CD14-positive monocyte (primary cell): ENCODE data around the gene FANCG. TPM values are rescaled to one million over a fixed set of nuclear protein-coding genes. Genes with fewer than 3 reads are reported as not detected.

Experiments used
- DNase-seq, 3 donors: peaks; one replicate each; pipeline ENCODE4 v3.0.0-alpha.2; 2011 to 2022
- H2AFZ ChIP-seq: 2 replicates; pipeline ENCODE4 v1.6.0; 2012; ENCODE audit warnings: mild to moderate bottlenecking, low read depth, low read length, inconsistent platforms; ENCODE audit not compliant: insufficient read depth, poor library complexity, severe bottlenecking
- H3K27ac ChIP-seq, 2 donors: 1 replicate in 1 of 2; 2 replicates in 1 of 2; pipeline ENCODE4 v1.5.1; 2012 to 2013; ENCODE audit warnings: low read length in 2 of 2, control low read depth in 1 of 2, inconsistent platforms in 1 of 2, low read depth in 1 of 2, mild to moderate bottlenecking in 1 of 2
- H3K27me3 ChIP-seq, 2 donors: one replicate each; pipeline versions ENCODE4 v1.6.0 to v1.6.1; 2011 to 2013; ENCODE audit warnings: low read length in 2 of 2; ENCODE audit not compliant: control insufficient read depth in 2 of 2, insufficient read depth in 2 of 2
- H3K36me3 ChIP-seq, 2 donors: replicated peaks in 1 of 2; 1 replicate in 1 of 2; 2 replicates in 1 of 2; pipeline versions ENCODE4 v1.5.1 to v1.6.1; 2012 to 2013; ENCODE audit warnings: low read length in 2 of 2, control low read depth in 1 of 2, inconsistent platforms in 1 of 2, mild to moderate bottlenecking in 1 of 2; ENCODE audit not compliant: insufficient read depth in 2 of 2, control insufficient read depth in 1 of 2
- H3K4me1 ChIP-seq, 2 donors: 1 replicate in 1 of 2; 2 replicates in 1 of 2; pipeline versions ENCODE4 v1.5.1 to v1.6.1; 2012 to 2013; ENCODE audit warnings: low read length in 2 of 2, control low read depth in 1 of 2, inconsistent platforms in 1 of 2, mild to moderate bottlenecking in 1 of 2, moderate library complexity in 1 of 2; ENCODE audit not compliant: insufficient read depth in 2 of 2, control insufficient read depth in 1 of 2
- H3K4me2 ChIP-seq: replicated peaks from 2 replicates; pipeline ENCODE3; 2012; ENCODE audit warnings: low read length, moderate library complexity, mild to moderate bottlenecking; ENCODE audit not compliant: poor library complexity, severe bottlenecking; ENCODE audit errors: extremely low read depth
- H3K4me3 ChIP-seq, 3 experiments: fragments of 200-600 bp in 1 of 3; sonication (generic) in 1 of 3; replicated peaks in 1 of 3; 1 replicate in 2 of 3; 2 replicates in 1 of 3; pipeline ENCODE4 v1.5.1; 2011 to 2013; ENCODE audit warnings: low read length in 3 of 3, mild to moderate bottlenecking in 3 of 3, control low read depth in 2 of 3, low read depth in 2 of 3, inconsistent platforms in 1 of 3, moderate library complexity in 1 of 3
- H3K79me2 ChIP-seq: 2 replicates; pipeline ENCODE4 v1.6.0; 2012; ENCODE audit warnings: mild to moderate bottlenecking, control low read depth, inconsistent platforms, low read length, moderate library complexity; ENCODE audit not compliant: insufficient read depth
- H3K9ac ChIP-seq: 2 replicates; pipeline ENCODE4 v1.6.0; 2017; ENCODE audit warnings: low read length, mild to moderate bottlenecking; ENCODE audit not compliant: insufficient read depth, poor library complexity, severe bottlenecking
- H3K9me3 ChIP-seq, 2 donors: replicated peaks in 1 of 2; 1 replicate in 1 of 2; 2 replicates in 1 of 2; pipeline versions ENCODE4 v1.5.1 to v1.6.1; 2012 to 2013; ENCODE audit warnings: low read length in 2 of 2, control low read depth in 1 of 2; ENCODE audit not compliant: control insufficient read depth in 1 of 2, insufficient read depth in 1 of 2
- H4K20me1 ChIP-seq: 2 replicates; pipeline ENCODE4 v1.6.0; 2012; ENCODE audit warnings: mild to moderate bottlenecking, low read length, control low read depth, moderate library complexity; ENCODE audit not compliant: insufficient read depth
- H3K27ac Mint-ChIP-seq, 7 donors: one replicate each; pipeline ENCODE4 v1.8.0; 2020; ENCODE audit warnings: mild to moderate bottlenecking in 7 of 7, mixed read lengths in 7 of 7, moderate library complexity in 6 of 7, inconsistent platforms in 2 of 7
- H3K27me3 Mint-ChIP-seq, 3 donors: one replicate each; pipeline ENCODE4 v1.8.0; 2021 to 2022; ENCODE audit warnings: low read depth in 3 of 3, mild to moderate bottlenecking in 3 of 3, mixed read lengths in 3 of 3, moderate library complexity in 3 of 3, inconsistent platforms in 1 of 3
- H3K36me3 Mint-ChIP-seq, 2 donors: one replicate each; pipeline ENCODE4 v1.8.0; 2020; ENCODE audit warnings: mixed read lengths in 2 of 2, inconsistent platforms in 1 of 2, mild to moderate bottlenecking in 1 of 2
- H3K4me1 Mint-ChIP-seq: one replicate; pipeline ENCODE4 v1.8.0; 2020; ENCODE audit warnings: mild to moderate bottlenecking, mixed read lengths
- H3K4me3 Mint-ChIP-seq, 2 donors: one replicate each; pipeline ENCODE4 v1.8.0; 2020; ENCODE audit warnings: mild to moderate bottlenecking in 2 of 2, mixed read lengths in 2 of 2, moderate library complexity in 1 of 2
- H3K9me3 Mint-ChIP-seq, 7 donors: one replicate each; pipeline ENCODE4 v1.8.0; 2020 to 2022; ENCODE audit warnings: mixed read lengths in 7 of 7, mild to moderate bottlenecking in 6 of 7, moderate library complexity in 6 of 7, inconsistent platforms in 2 of 7
- WGBS: methylation state at CpG from one replicate; pipeline ENCODE4 v1.1.5; 2013; ENCODE audit warnings: missing lambda C conversion rate; ENCODE audit not compliant: insufficient coverage; 5-methylcytosine and 5-hydroxymethylcytosine counted together
- intact Hi-C, 2 donors: fragments of 100-400 bp; cut with micrococcal nuclease; formaldehyde crosslinking; loops; one replicate each; pipeline versions ENCODE4 v1.15.0 to v1.15.1; 2023
- polyA plus RNA-seq, 3 donors: library from polyadenylated mRNA; depleted of rRNA in 1 of 3; unstranded in 2 of 3; stranded (reverse) in 1 of 3; fragments of 300-500 nt in 2 of 3; fragments of >200 nt in 1 of 3; fragmentation: Illumina TruSeq in 2 of 3; gene quantifications; 1 replicate in 2 of 3; 2 replicates in 1 of 3; pipeline ENCODE4 v1.2.3, GENCODE V29; 2012 to 2021
- TF ChIP-seq, protein P1 (sequence below): fragments of 200-600 bp; IDR thresholded peaks from one replicate; pipeline ENCODE4 v1.8.0; 2022; ENCODE audit warnings: antibody characterized with exemption, mild to moderate bottlenecking

The FANCG gene
- polyA plus RNA-seq, 3 donors, result 2.0 to 7.0 (median 2.5) TPM

DNA sequence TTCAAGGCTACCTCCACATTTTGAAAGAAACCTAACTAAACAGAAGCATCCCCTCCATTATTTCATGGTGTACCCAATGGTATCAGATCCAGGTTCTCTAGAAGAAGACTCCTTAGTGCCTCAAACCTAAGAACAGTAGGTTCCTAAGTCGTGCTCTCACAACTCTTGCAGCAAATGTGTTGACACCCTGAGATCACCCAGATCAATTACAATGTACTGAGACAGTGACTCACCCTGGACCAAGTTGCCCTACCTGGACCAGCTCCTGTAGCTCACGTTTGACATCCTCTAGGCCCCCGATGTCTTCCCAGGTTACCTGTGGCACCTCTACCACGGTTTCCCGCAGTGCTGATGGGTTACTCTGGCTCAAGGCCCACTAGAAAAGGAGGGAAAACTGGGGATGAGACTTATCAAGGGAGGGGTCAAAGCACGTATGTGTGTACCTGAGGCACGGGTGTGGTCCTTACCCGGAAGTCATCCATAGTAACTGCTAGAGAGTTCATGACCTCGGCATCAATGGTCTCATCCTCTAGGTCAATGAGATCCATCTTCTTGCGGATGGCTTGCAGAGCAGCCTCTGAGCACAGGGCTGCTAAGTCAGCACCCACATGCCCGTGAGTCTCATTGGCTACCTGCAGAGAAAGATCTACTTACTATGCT lies 19.1 kb downstream of the FANCG start:
- H3K27me3 Mint-ChIP-seq, result peaks cover 0 to 1% (median 0%) of the 10 kb centered on the region in 3 donors
- H3K36me3 Mint-ChIP-seq, result peaks cover 96 to 100% of the 10 kb centered on the region in 2 donors
- H3K4me2 ChIP-seq, result no peak overlapping the region
- H3K4me3 ChIP-seq, result no peak overlapping the region
- H3K36me3 ChIP-seq, result peaks cover 97 to 100% of the 10 kb centered on the region in 2 donors
- H3K27ac Mint-ChIP-seq, result no peak overlapping the region
- no peak overlapping the region for H2AFZ ChIP-seq
- no peaks in the 10 kb centered on the region for H3K9me3 ChIP-seq
- no peak overlapping the region for H3K9ac ChIP-seq
- no peaks in the 10 kb centered on the region for H3K9me3 Mint-ChIP-seq
- H3K79me2 ChIP-seq, result peaks cover 7% of the 10 kb centered on the region
- intact Hi-C loops, result no loop called here
- DNase-seq, result no peak
- no peaks in the 10 kb centered on the region for H3K4me1 Mint-ChIP-seq
- H3K27ac ChIP-seq, result no peak overlapping the region
- TF ChIP-seq, protein P1, sequence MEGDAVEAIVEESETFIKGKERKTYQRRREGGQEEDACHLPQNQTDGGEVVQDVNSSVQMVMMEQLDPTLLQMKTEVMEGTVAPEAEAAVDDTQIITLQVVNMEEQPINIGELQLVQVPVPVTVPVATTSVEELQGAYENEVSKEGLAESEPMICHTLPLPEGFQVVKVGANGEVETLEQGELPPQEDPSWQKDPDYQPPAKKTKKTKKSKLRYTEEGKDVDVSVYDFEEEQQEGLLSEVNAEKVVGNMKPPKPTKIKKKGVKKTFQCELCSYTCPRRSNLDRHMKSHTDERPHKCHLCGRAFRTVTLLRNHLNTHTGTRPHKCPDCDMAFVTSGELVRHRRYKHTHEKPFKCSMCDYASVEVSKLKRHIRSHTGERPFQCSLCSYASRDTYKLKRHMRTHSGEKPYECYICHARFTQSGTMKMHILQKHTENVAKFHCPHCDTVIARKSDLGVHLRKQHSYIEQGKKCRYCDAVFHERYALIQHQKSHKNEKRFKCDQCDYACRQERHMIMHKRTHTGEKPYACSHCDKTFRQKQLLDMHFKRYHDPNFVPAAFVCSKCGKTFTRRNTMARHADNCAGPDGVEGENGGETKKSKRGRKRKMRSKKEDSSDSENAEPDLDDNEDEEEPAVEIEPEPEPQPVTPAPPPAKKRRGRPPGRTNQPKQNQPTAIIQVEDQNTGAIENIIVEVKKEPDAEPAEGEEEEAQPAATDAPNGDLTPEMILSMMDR, result no peak
- WGBS, result 97% methylated on average over 9 of the region's 11 CpGs
- H3K27me3 ChIP-seq, result no peaks in the 10 kb centered on the region
- no peaks in the 10 kb centered on the region for H3K4me1 ChIP-seq
- H3K4me3 Mint-ChIP-seq, result no peak overlapping the region
- peaks cover 88% of the 10 kb centered on the region for H4K20me1 ChIP-seq

DNA sequence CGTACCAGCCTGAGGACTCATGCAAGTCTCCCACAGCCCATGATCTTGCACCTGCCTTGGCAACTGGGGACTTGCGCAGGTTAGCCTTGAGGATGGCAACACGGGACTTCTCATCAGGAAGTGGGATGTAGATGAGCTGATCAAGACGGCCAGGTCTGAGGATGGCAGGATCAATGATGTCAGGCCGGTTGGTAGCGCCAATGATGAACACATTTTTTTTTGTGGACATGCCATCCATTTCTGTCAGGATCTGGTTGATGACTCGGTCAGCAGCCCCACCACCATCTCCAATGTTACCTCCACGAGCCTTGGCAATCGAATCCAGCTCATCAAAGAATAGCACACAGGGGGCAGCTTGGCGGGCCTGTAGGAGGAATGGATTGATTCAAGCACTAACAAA lies 20.3 kb downstream of the FANCG start:
- Histone ChIP-seq H3K27me3 (no peaks in the 10 kb centered on the region), H3K27ac (no peak overlapping the region), H4K20me1 (peaks cover 75% of the 10 kb centered on the region), H3K36me3 (peaks cover 90 to 100% of the 10 kb centered on the region in 2 donors), H3K4me3 (no peak overlapping the region), H2AFZ (no peak overlapping the region), H3K4me1 (no peaks in the 10 kb centered on the region), H3K9me3 (no peaks in the 10 kb centered on the region), H3K9ac (no peak overlapping the region), H3K79me2 (no peaks in the 10 kb centered on the region), H3K4me2 (no peak overlapping the region)
- Mint-ChIP-seq H3K36me3 (peaks cover 91 to 100% of the 10 kb centered on the region in 2 donors), H3K9me3 (no peaks in the 10 kb centered on the region), H3K27me3 (peaks cover 0 to 1% (median 0%) of the 10 kb centered on the region in 3 donors), H3K4me1 (no peaks in the 10 kb centered on the region), H3K4me3 (no peak overlapping the region), H3K27ac (peak overlapping the region in 3 of 7 donors; percentile 49 to 61 (median 61))
- DNase-seq, result no peak
- TF ChIP-seq, protein P1, result no peak
- 100% methylated on average over 4 of the region's 10 CpGs for WGBS
- intact Hi-C loops, result no loop called here
